KBM-7 (cell line): ENCODE results near the gene MAP3K13.
"Not testable (repeated sequence)": the region's sequence is repeated elsewhere in the genome, so short reads cannot be mapped to it uniquely, and the experiment has no call there.

Experiments used
- DNase-seq: peaks from one replicate; pipeline ENCODE4 v3.0.0-alpha.2; 2015
- in situ Hi-C: fragments of 300-500 bp; cut with MboI; formaldehyde crosslinking; loops from 2 replicates; pipeline ENCODE4 v1.14.3; 2020; ENCODE audit warnings: low sequenced_read_pairs, low pct_unique_long_range_greater_than_20kb, mixed read lengths

Gene MAP3K13

DNA sequence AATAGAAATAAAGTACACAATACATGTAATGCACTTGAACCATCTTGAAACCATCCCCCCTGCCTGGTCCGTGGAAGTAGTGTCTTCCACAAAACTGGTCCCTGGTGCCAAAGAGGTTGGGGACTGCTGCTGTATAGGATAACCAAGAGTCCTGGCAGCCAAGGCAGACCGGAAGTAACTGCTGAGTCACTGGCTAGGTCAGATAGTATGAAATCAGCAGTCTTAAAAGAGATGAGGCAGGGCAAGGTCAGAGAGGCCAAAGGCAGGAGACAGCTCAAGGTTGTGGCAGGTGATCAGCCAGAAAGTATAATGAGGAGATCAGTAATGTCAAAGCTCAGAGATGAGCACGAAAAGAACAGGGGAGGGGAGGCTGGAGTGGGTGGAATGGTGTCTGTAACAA is 60.2 kb downstream of the MAP3K13 start:
- peak; percentile 8 for DNase-seq
- in situ Hi-C loops: no loop called here

DNA sequence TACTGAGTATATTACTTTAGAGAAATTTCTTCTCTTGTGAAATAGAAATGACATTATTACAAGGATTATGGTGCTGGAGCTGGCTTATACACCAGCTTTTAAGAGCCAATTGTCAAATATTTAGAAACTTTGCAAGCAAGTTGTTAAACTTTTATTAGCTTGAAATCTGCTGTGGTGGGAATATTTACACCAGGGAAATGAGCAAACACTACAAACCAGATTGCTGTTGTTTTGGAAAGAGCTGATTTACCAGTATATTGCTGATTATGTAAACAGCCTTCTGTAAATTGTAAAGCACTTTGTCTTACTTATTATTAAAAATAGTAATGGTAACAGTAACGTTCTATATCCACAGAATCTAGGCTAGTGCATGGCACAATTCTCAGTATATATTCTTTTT is 61.5 kb downstream of the MAP3K13 start:
- DNase-seq: no peak
- in situ Hi-C loops: no loop called here

DNA sequence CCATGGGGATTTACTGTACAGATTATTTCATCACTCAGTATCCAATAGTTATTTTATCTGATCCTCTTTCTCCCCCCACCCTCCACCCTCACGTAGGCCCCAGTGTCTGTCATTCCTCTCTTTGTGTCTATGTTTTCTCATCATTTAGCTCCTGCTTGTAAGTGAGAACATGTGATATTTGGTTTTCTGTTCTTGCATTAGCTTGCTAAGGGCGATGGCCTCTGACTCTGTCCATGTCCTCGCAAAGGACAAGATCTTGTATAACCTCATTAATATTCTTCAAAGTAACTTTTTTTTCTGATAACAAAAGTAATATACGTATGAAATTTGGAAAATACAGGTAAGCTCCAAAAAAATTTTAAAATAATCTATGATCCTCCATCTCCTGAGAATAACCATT is 67.4 kb downstream of the MAP3K13 start:
- DNase-seq: no peak
- in situ Hi-C loops: no loop called here

DNA sequence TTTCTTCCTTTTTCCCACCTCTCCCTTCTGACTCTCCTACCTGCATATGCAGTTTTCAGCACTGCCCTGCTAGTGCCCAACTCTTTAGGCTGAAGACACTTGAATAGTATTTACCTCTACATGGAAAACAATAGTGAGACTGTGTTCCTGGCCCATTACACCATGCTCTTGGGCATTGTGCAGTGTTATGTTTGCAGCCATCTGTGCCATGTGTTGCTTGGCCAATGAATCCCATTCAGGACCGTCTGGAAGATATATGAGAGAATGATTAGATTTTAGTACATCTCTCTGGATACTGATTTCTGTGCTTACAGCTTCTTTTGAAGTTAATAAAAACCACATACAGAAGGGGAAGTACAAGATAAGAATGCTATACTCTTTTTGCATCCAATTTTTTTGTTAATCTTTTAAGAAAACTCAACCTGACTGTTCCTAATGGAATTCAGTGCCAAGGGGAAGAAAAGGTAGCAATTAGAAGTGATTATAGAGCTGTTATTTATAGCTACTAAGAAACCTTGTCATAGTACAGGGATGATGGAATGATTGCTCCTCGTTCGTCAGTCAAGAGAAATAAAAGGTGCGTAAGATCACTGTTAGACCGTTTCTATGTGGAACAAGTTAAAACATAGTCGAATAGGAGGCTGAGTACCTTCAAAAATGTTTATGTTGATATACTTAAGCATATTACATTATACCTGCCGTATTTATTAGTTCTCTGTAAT is 77.0 kb downstream of the MAP3K13 start:
- in situ Hi-C loops: no loop called here
- no peak for DNase-seq

DNA sequence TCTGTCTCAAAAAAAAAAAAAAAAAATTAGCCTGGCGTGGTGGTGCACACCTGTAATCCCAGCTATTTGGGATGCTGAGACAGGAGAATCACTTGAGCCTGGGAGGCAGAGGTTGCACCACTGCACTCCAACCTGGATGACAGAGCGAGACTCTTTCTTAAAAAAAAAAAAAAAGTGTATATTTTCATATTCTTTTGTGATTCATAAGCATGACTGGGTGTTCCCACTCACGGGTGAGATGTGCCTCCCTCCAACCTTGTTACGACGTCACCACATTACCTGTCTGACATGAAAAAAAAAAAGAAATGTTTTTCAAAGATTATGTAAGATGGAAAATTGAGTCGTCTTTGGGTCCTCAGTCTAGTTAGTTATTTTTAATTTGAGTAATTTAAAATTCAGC is 79.1 kb downstream of the MAP3K13 start:
- no peak for DNase-seq
- in situ Hi-C loops: no loop called here

DNA sequence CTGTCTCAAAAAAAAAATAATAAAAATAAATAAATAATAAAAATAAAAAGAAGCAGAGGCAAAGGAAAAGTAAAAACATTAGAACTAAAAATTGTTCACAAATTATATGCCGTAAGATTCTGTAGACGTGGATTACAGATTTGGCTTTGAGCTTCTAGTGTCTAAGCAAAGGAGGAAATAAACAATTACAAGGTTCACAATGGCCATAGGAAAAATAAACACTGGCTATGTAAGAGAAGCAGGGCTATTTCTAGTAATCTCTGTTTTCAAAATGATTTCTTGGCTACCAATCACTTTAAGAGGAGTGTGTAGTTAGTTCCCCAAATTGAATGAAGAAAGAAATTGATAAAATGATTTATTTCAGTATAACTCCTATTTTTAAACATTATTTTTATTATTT is 81.4 kb downstream of the MAP3K13 start:
- no peak for DNase-seq
- in situ Hi-C loops: no loop called here

DNA sequence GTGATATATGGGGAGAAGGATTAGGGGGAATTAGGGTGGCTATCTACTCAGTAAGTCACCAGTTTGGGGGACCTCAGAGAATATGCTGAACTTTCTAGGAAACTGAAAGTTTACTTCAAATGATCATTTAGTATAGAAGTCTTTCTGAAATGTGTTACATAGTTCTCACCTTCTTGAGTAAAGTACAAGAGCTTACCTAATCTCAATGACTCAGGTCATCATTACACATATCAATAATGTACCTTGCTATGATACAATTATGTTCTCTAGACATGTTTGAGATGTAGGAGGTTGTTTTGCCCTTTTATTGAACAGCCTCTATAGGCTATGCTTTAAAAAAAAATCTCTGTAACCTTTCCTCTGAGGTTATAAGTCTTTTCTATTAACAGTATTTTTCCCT is 85.2 kb downstream of the MAP3K13 start:
- in situ Hi-C loops: no loop called here
- DNase-seq: no peak

DNA sequence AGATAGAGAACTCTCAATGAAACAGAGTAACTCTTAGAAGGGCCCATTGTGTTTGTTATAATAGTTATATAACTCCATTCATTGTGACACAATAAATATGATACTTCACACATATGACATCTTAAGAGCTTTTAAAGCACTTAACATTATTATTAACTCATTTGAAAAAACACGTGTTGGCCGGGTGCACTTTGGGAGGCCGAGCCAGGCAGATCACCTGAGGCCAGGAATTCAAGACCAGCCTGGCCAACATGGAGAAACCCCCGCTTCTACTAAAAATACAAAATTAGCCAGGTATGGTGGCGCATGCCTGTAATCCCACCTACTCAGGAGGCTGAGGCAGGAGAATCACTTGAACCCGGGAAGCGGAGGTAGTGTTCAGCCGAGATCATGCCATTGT is 88.5 kb downstream of the MAP3K13 start:
- not testable (repeated sequence) for DNase-seq

DNA sequence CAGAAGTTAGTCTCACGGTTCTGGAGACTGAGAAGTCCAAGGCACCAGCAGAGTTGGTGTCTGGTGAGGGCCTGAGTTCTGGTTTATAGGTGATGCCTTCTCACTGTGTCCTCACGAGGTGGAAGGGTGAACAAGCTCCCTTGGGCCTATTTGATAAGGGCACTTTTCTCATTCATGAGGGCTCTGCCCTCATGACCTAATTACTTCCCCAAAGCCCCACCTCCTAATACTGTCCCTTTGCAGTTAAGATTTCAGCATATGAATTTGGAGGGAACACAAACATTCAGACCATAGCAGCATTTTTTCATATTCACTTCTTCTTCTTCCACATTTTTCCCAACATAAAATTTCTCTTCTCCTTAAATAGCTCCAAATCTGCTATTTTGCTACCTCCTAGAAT is 94.4 kb downstream of the MAP3K13 start:
- in situ Hi-C loops: no loop called here
- DNase-seq: no peak

More for the DNA sequence above, 88.5 kb downstream of the MAP3K13 start:
- in situ Hi-C loops: not testable (repeated sequence)

DNA sequence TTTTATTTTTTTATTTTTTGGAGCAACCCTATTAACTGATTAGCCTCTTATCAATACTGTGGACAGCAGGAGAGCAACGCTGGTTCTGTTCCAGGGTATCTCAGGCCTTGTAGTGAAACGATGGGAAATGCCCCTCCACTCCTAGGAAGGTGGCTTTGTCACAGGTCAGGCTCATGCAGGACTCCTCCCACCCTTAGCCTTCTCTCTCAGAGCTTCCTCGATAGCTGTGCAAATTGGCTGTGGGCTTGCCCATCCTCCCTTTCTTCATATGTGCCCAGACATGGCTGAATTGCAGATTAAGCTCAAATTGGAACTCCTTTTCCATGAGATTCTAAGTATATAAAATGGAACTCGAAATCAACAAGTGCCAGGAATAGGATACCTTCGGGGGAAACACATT is 97.4 kb downstream of the MAP3K13 start:
- in situ Hi-C loops: no loop called here
- DNase-seq: no peak

DNA sequence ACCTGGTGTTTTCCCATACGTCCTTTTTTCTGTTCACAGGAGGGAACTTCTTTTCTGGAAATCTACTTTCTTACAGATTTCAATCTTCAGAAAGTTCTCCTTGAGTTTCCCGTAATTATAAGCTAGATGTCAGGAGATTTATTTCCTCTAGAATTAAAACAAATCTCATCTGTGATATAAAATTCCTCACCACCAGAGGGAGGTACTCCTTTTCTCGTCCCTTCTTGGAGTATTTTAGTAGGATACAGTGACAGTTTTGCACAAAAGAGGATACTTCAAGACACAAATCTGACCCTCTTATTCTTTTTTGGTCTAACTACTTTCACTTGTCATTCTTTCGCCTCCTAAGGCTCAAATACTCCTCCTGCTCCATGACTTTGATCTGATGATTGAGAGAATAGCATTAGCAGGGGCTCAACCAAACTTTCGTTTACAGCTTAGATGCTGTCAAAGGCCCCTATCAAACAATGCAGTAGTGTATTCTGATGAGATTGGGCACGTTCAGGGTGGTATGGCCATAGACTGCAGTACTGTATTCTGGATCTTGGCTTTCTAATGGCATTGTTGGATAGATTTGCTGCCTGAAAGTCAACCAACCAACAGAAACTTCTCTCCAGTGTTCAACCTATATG is 97.9 kb downstream of the MAP3K13 start:
- in situ Hi-C loops: no loop called here
- peak; percentile 57 for DNase-seq

DNA sequence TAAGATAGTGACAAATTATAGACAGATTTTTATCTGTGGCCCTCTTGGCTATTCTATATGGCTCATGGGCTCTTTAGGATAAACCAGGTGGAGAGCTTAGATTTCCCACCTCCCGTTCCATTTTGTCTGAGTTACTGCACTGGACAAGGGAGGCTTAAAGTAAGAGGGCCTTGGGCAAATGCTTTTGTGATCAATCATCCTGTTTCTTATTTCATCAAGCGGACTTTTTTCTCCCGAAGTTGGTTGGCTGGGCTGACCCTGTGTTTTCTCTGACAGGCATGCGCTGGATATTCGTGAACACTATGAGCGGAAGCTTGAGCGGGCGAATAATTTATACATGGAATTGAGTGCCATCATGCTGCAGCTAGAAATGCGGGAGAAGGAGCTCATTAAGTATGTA is 102.5 kb downstream of the MAP3K13 start:
- in situ Hi-C loops: no loop called here

DNA sequence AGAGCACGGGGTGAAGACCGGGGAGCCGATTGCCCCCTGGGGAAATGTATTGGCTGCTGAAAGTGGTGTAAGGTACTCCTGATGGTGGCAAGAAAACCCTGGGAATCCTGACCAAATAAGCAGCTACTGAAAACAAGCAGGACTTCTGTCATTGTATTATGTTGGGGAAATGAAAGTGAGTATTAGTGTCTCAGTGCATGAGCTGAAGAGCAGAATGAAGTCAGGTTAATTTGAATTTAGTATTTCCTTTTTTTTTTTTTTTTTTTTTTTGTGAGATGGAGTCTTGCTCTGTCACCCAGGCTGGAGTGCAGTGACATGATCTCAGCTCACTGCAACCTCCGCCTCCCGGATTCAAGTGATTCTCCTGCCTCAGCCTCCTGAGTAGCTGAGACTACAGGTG is 103.2 kb downstream of the MAP3K13 start:
- DNase-seq, in situ Hi-C loops: not testable (repeated sequence)

More for the DNA sequence above, 102.5 kb downstream of the MAP3K13 start:
- DNase-seq: no peak

DNA sequence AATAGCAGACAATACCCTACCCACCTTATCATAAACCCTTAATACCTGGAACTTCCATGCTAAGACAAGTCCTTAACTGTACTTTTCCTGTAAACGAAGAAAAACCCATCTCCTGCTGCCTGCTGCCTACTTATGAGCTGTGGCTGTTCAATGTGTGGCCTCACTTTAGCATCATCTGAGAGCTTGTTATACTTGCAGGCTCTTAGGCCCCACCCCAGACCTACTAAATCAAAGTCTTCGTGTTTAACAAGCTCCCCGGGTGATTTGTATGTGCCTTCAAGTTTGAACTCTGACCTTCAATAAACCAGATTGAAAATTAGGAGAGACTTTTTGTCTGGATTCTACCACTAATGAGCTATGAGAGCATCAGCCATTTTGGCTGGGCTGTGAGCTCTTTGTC is 106.6 kb downstream of the MAP3K13 start:
- DNase-seq: no peak
- in situ Hi-C loops: no loop called here

DNA sequence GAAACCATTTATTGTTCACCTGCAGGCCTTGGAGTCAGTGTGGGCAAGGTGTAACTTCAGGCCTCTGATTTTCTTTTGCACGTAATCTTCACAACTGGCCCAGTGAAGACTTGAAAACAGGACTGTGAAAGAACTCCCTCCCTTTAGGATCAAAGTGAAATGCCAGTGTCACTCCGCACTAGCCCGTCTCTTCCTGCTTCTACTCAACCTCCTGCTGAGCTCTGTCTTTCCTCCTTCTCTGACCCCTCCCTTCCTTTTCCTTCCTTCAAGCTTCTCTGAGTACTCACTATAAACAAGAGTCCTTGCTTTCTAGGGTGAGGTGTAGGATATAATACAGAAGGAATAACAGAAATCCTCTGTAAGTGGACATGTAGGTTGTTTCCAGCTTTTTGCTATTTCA is 107.4 kb downstream of the MAP3K13 start:
- in situ Hi-C loops: no loop called here
- peak; percentile 61 for DNase-seq

DNA sequence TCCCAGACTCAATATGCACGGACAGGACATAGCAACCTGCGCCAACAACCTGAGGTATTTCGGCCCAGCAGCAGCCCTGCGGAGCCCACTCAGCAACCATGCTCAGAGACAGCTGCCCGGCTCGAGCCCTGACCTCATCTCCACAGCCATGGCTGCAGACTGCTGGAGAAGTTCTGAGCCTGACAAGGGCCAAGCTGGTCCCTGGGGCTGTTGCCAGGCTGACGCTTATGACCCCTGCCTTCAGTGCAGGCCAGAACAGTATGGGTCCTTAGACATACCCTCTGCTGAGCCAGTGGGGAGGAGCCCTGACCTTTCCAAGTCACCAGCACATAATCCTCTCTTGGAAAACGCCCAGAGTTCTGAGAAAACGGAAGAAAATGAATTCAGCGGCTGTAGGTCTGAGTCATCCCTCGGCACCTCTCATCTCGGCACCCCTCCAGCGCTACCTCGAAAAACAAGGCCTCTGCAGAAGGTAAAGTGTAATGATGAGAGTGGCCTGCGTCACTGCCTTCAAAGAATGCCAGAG is 110.4 kb downstream of the MAP3K13 start:
- in situ Hi-C loops: no loop called here

DNA sequence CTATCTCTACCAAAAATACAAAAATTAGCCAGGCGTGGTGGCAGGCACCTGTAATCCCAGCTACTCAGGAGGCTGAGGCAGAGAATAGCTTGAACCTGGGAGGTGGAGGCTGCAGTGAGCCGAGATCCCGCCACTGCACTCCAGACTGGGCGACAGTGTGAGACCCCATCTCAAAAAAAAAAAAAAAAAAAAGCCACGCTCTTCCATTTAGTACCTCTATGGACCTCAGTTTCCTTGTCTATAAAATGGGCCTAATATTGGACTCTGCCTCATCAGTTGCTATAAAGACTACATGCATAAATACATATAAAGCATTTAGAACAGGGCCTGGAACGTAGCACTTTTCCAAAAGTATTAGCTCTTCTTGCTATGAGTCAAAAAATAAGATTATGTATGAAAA is 112.0 kb downstream of the MAP3K13 start:
- in situ Hi-C loops, DNase-seq: not testable (repeated sequence)

More for the DNA sequence above, 110.4 kb downstream of the MAP3K13 start:
- peak; percentile 82 for DNase-seq

DNA sequence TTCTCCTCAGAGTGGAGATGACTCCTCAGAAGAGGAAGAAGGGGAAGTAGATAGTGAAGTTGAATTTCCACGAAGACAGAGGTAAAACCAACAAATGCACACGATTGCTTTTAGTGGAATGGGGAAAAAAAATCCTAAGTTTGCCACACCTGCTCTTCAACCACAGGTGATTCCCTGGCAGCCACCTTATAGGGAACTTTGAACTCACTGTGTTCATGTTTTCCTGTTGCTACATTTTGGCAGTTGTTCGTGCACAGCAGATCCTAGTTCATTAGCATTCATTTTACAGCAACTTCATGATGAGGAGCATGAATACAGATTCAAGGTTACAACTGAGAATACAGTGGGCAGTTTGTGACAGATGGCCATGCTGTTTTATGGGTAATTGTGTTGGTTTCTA is 114.4 kb downstream of the MAP3K13 start:
- DNase-seq: no peak
- in situ Hi-C loops: no loop called here

DNA sequence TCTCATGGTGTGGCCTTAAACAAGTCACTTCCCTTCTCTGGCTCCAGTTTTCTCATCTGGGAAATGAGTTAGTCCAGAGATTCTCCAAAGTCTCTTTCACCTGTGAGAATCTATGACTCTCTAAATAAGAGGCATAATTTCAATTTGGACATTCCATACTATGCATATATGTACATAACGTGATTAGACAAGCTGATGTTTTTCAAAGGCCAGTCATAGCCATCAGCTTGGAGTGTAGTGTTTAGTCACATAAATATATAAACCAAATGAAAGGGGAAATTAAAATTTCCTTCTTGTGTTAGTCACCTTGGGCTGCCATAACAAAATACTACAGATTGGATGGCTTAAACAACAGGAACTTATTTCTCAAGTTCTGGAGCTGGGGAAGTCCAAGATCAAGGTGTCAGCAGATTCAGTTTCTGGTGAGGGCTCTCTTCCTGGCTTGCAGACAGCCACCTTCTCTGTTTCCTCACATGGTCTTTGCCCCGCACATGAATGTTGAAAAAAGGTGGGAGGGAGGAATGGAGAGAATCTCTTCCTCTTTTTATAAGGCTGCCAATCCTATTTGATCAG is 116.5 kb downstream of the MAP3K13 start:
- no peak for DNase-seq
- in situ Hi-C loops: no loop called here

DNA sequence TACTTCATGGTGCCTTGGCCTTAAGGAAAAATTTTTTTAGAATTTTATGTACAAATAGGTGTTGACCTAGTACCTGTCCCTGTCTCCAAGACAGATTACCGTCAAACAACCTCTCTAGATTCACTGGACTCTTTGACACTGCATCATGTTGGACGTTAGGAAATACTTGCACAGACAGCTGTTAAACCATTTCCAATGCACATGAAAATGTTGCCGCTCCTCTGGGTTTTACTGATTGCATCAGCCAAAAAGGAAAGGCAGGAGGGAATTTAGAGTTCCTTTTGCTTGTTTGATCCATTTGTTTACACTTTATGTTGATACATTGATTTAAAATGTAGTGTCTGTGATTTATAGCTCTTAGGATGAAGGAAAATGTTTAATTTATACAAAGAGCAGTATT is 121.4 kb downstream of the MAP3K13 start:
- no peak for DNase-seq
- in situ Hi-C loops: no loop called here
